Spleen (tissue), 11 donors: Measurements from ENCODE around the gene TMEM259. TPM values are rescaled to one million over a fixed set of nuclear protein-coding genes. Genes with fewer than 3 reads are reported as not detected.
A peak's percentile ranks its signal among the peaks of the same experiment; 100 is the strongest.

Experiments
- DNase-seq: peaks from one replicate; pipeline ENCODE4 v3.0.0-alpha.2; 2020
- H3K27ac ChIP-seq, 8 donors: fragments of 200-600 bp; sonication (generic) in 7 of 8; 1 replicate in 4 of 8; 2 replicates in 4 of 8; pipeline versions ENCODE4 v1.5.0 to v1.8.0; 2016 to 2021; ENCODE audit warnings: inconsistent platforms in 4 of 8, mild to moderate bottlenecking in 4 of 8, moderate library complexity in 1 of 8
- H3K27me3 ChIP-seq, 7 donors: fragments of 200-600 bp; sonication (generic) in 6 of 7; replicated peaks in 1 of 7; 1 replicate in 4 of 7; 2 replicates in 3 of 7; pipeline versions ENCODE4 v1.5.0 to v1.8.0; 2016 to 2021; ENCODE audit warnings: inconsistent platforms in 3 of 7, mild to moderate bottlenecking in 1 of 7
- H3K36me3 ChIP-seq, 6 donors: fragments of 200-600 bp; sonication (generic) in 5 of 6; 1 replicate in 4 of 6; 2 replicates in 2 of 6; pipeline versions ENCODE4 v1.5.0 to v1.8.0; 2016 to 2021; ENCODE audit warnings: inconsistent platforms in 2 of 6
- H3K4me1 ChIP-seq, 6 donors: fragments of 200-600 bp; sonication (generic) in 5 of 6; 1 replicate in 3 of 6; 2 replicates in 3 of 6; pipeline versions ENCODE4 v1.5.0 to v1.8.0; 2016 to 2021; ENCODE audit warnings: inconsistent platforms in 3 of 6
- H3K4me3 ChIP-seq, 8 donors: fragments of 200-600 bp; sonication (generic) in 7 of 8; 1 replicate in 4 of 8; 2 replicates in 4 of 8; pipeline versions ENCODE4 v1.5.0 to v1.8.0; 2016 to 2021; ENCODE audit warnings: inconsistent platforms in 4 of 8, mild to moderate bottlenecking in 4 of 8, moderate library complexity in 2 of 8
- H3K9me3 ChIP-seq, 8 donors: fragments of 200-600 bp; sonication (generic) in 7 of 8; 1 replicate in 4 of 8; 2 replicates in 4 of 8; pipeline versions ENCODE4 v1.5.0 to v1.8.0; 2016 to 2021; ENCODE audit warnings: inconsistent platforms in 4 of 8
- POLR2A ChIP-seq, 3 donors: fragments of 450-650 bp; IDR thresholded peaks; one replicate each; pipeline ENCODE4 v1.5.1; 2017; ENCODE audit warnings: antibody characterized with exemption in 3 of 3, mild to moderate bottlenecking in 1 of 3
- POLR2AphosphoS5 ChIP-seq, 3 donors: sonication (generic); formaldehyde crosslinking; IDR thresholded peaks; one replicate each; pipeline ENCODE4 v1.5.1; 2017; ENCODE audit warnings: antibody characterized with exemption in 3 of 3
- WGBS, 5 donors: extraction: QIAGEN DNeasy Blood & Tissue Kit in 3 of 5; methylation state at CpG; one replicate each; pipeline versions ENCODE4 v1.1.5 to v1.1.7; 2013 to 2018; 5-methylcytosine and 5-hydroxymethylcytosine counted together
- intact Hi-C: fragments of 100-400 bp; cut with DNase I; formaldehyde crosslinking; loops from one replicate; pipeline ENCODE4 v1.15.0; 2023; ENCODE audit warnings: low total_unique reads
- polyA plus RNA-seq, 3 donors: library from polyadenylated mRNA; stranded (reverse); fragments of 200-250 nt; gene quantifications; one replicate each; pipeline ENCODE4 v1.2.1, GENCODE V29; 2013
- total RNA-seq, 7 donors: library from RNA; depleted of rRNA in 3 of 7; stranded (reverse); fragments of >200 nt in 3 of 7; fragmentation: NEBNext Ultra II Directional in 4 of 7; extraction: Animal tissue kit (Norgen Biotek cat#: 25700) in 4 of 7; gene quantifications; one replicate each; pipeline versions ENCODE4 v1.1.0 to v1.2.1, GENCODE V29; 2016 to 2021
- TF ChIP-seq, protein P1 (sequence below), 11 experiments: fragments of 200-600 bp in 7 of 11; fragments of 450-650 bp in 4 of 11; sonication (generic) in 4 of 11; IDR thresholded peaks in 8 of 11; conservative IDR thresholded peaks in 3 of 11; 1 replicate in 7 of 11; 2 replicates in 4 of 11; pipeline versions ENCODE4 v1.4.0 to v1.8.0; 2016 to 2021; ENCODE audit warnings: antibody characterized with exemption in 11 of 11, inconsistent platforms in 4 of 11, mild to moderate bottlenecking in 1 of 11
- donor health status: healthy with polysubstance abuse.
- donor health status: DM: no; HTN: no; CAD: no; lungs with moderate emphysema.
- donor health status: DM: no; HTN: no; CAD: no.
- donor health status: Bipolar disorder and iron deficiency.
- donor health status: healthy.
- donor health status: DM: no; HTN: no; CAD: no.
- donor health status: DM: yes; HTN: yes; CAD: no.

Gene TMEM259
- total and polyA plus RNA-seq, 10 donors, result 172 to 560 (median 241) TPM

DNA sequence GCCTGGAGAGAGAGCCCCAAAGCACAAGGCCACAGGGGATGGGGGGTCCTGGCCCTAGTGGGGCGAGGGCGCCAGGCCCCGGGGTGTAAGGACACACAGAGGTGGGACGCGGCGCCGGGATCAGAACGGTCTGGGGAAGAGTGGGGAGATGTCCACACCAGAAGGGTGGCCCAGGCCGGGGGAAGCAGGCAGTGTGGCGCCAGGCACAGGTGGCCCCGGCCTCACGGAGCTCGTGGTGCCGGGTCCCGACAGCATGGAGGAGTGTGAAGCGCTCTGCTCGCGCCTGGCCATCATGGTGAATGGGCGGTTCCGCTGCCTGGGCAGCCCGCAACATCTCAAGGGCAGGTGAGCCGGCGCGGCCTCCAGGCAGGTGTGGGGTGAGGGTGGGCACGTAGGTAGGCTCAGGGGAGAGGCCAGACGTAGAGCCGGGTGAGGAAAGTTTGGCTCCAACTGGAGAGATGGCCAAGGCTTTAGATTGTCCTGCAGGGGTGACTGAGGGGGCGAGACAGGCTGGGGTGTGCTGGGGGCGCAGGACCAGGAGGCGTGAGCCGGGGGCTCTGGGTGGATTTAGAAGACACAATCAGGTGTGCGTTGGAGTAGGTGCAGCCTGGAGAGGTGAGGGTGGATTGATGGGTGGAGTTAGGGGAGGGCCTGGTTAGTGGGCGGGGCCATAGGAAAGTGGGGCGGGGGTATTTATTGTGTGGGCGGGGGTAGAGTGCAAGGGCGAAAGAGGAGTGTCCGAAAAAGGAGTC lies 43.2 kb upstream of the TMEM259 start:
- TF ChIP-seq POLR2A (IDR thresholded peaks at IDR 0.05) (no peak), POLR2AphosphoS5 (IDR thresholded peaks at IDR 0.05) (peak in 1 of 3 donors; percentile 48)
- TF ChIP-seq, protein P1, sequence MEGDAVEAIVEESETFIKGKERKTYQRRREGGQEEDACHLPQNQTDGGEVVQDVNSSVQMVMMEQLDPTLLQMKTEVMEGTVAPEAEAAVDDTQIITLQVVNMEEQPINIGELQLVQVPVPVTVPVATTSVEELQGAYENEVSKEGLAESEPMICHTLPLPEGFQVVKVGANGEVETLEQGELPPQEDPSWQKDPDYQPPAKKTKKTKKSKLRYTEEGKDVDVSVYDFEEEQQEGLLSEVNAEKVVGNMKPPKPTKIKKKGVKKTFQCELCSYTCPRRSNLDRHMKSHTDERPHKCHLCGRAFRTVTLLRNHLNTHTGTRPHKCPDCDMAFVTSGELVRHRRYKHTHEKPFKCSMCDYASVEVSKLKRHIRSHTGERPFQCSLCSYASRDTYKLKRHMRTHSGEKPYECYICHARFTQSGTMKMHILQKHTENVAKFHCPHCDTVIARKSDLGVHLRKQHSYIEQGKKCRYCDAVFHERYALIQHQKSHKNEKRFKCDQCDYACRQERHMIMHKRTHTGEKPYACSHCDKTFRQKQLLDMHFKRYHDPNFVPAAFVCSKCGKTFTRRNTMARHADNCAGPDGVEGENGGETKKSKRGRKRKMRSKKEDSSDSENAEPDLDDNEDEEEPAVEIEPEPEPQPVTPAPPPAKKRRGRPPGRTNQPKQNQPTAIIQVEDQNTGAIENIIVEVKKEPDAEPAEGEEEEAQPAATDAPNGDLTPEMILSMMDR (IDR thresholded peaks at IDR 0.05 in 8 of 11, conservative IDR thresholded peaks at IDR 0.05 in 3 of 11), result no peak
- WGBS, 5 donors, result 73 to 91% (median 84%) methylated on average over 37 of the region's 37 CpGs

DNA sequence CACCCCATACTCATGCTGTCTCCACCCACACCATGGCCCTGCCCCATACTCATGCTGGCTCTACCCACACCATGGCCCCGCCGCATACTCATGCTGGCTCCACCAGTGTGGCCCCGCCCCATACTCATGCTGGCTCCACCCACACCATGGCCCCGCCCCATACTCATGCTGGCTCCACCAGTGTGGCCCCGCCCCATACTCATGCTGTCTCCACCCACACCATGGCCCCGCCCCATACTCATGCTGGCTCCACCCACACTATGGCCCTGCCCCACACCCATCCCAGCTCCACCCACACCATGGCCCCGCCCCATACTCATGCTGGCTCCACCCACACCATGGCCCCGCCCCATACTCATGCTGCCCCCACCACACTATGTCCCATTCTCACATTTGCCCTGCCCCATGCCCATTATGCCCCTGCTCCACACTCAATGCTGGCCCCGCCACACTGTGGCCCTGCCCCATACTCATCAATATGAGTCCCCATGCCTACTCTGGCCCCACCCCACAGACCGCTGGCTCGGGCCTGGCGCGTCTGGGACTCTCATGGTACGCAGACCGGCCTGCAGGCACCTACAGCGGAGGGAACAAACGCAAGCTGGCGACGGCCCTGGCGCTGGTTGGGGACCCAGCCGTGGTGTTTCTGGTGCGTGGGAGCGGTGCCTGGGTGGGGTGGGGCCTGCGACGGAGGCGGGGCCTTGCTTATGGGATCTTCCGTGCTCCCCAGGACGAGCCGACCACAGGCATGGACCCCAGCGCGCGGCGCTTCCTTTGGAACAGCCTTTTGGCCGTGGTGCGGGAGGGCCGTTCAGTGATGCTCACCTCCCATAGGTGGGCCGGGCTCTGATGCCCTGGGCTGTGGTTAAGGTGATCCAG lies 42.3 kb upstream of the TMEM259 start:
- TF ChIP-seq, protein P1 (IDR thresholded peaks at IDR 0.05 in 8 of 11, conservative IDR thresholded peaks at IDR 0.05 in 3 of 11), result no peak
- no peak for TF ChIP-seq POLR2A (IDR thresholded peaks at IDR 0.05)
- no peak for TF ChIP-seq POLR2AphosphoS5 (IDR thresholded peaks at IDR 0.05)
- Histone ChIP-seq H3K4me3 (no peak overlapping the region), H3K36me3 (peaks cover 2 to 24% (median 9%) of the 10 kb centered on the region in 6 donors), H3K27me3 (peaks cover 0 to 10% (median 0%) of the 10 kb centered on the region in 7 donors), H3K4me1 (peaks cover 22 to 52% (median 43%) of the 10 kb centered on the region in 6 donors), H3K9me3 (peaks cover 4 to 20% (median 15%) of the 10 kb centered on the region in 8 donors), H3K27ac (peak overlapping the region in 1 of 8 donors; percentile 40)
- intact Hi-C loops, result no loop called here
- peak; percentile 88 for DNase-seq
- 78 to 93% (median 88%) methylated on average over 17 to 37 of the region's 37 CpGs for WGBS, 5 donors

More for the DNA sequence above, 43.2 kb upstream of the TMEM259 start:
- Histone ChIP-seq H3K4me1 (peaks cover 29 to 59% (median 51%) of the 10 kb centered on the region in 6 donors), H3K9me3 (peaks cover 0 to 12% (median 7%) of the 10 kb centered on the region in 8 donors), H3K27ac (peak overlapping the region in 2 of 8 donors; percentile 97 to 98), H3K27me3 (peaks cover 0 to 10% (median 0%) of the 10 kb centered on the region in 7 donors), H3K4me3 (peak overlapping the region in 1 of 8 donors; percentile 88), H3K36me3 (peaks cover 0 to 22% (median under 1%) of the 10 kb centered on the region in 6 donors)
- intact Hi-C loops, result no loop called here
- peak; percentile 83 for DNase-seq

DNA sequence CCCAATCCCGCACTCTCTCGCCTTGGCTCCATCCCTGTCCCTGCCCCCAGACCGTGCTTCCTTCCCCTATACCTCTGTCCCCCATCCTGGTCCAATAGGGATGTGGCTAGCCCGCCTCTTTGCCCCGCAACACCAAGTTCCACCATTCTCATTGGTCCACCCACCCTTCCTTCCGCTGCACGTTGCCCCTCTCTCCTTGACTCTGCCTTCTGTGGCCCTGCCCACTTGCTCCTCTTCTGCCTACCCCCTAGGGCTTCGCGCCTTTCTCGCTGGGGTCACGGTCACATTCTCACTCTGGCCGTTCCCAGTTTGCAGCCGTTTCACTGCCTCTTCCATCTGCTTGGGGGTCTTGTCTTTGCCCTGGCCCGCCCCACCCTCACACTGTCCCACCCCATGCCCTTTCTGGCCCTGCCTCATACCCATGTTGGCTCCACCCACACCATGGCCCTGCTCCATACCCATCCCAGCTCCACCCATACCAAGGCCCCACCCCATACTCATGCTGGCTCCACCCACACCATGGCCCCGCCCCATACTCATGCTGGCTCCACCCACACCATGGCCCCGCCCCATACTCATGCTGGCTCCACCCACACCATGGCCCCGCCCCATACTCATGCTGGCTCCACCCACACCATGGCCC lies 41.6 kb upstream of the TMEM259 start:
- Histone ChIP-seq H3K4me3 (no peak overlapping the region), H3K36me3 (peaks cover 2 to 31% (median 13%) of the 10 kb centered on the region in 6 donors), H3K27me3 (peaks cover 0 to 10% (median 0%) of the 10 kb centered on the region in 7 donors), H3K4me1 (peaks cover 22 to 52% (median 41%) of the 10 kb centered on the region in 6 donors), H3K27ac (no peak overlapping the region), H3K9me3 (peaks cover 9 to 28% (median 22%) of the 10 kb centered on the region in 8 donors)
- WGBS, 5 donors, result 84 to 91% (median 88%) methylated on average over 16 to 17 of the region's 17 CpGs
- no peak for TF ChIP-seq POLR2AphosphoS5 (IDR thresholded peaks at IDR 0.05)
- TF ChIP-seq POLR2A (IDR thresholded peaks at IDR 0.05), result no peak
- TF ChIP-seq, protein P1 (IDR thresholded peaks at IDR 0.05 in 8 of 11, conservative IDR thresholded peaks at IDR 0.05 in 3 of 11), result no peak
- intact Hi-C loops, result no loop called here
- DNase-seq, result peak; percentile 79
